H1 (cell line): ENCODE results near the gene PITRM1. TPM values are rescaled to one million over a fixed set of nuclear protein-coding genes. Genes with fewer than 3 reads are reported as not detected.

ENCODE experiments used
- CTCF ChIA-PET: fragments of 300-600 bp; sonication (Branson Sonifier 250); formaldehyde crosslinking; loops from one replicate; lab custom pipeline; 2021; ENCODE audit not compliant: partially characterized antibody; lab: Charles Lee
- POLR2A ChIA-PET: fragments of 300-600 bp; sonication (Branson Sonifier 250); formaldehyde crosslinking; loops from one replicate; lab custom pipeline; 2021; ENCODE audit warnings: inconsistent platforms; ENCODE audit not compliant: partially characterized antibody; lab: Charles Lee
- DNase-seq, 2 experiments: peaks; one replicate each; pipeline versions ENCODE4 v3.0.0 to v3.0.0-alpha.2; 2010 to 2022; ENCODE audit warnings: low spot score in 2 of 2, low read depth in 1 of 2, mixed read lengths in 1 of 2
- FAIRE-seq: peaks from 2 replicates; lab custom pipeline; 2011; peaks lifted over from hg19 to GRCh38; lab: Jason Lieb, UNC
- H2AFZ ChIP-seq: 2 replicates; pipeline ENCODE4 v1.8.1; 2012; ENCODE audit warnings: low read length, inconsistent platforms
- H2AK5ac ChIP-seq: 2 replicates; pipeline ENCODE4 v1.6.1; 2013; ENCODE audit warnings: low read depth, low read length
- H2BK120ac ChIP-seq: replicated peaks from 2 replicates; pipeline ENCODE3; 2013; ENCODE audit warnings: low read depth, low read length, inconsistent platforms
- H2BK12ac ChIP-seq: 2 replicates; pipeline ENCODE4 v1.6.1; 2013; ENCODE audit warnings: low read depth, low read length
- H2BK15ac ChIP-seq: 2 replicates; pipeline ENCODE4 v1.6.1; 2013; ENCODE audit warnings: low read length
- H2BK20ac ChIP-seq: 2 replicates; pipeline ENCODE4 v1.6.1; 2013; ENCODE audit warnings: low read length
- H2BK5ac ChIP-seq: 2 replicates; pipeline ENCODE4 v1.6.1; 2013; ENCODE audit warnings: low read depth, low read length
- H3K14ac ChIP-seq: 2 replicates; pipeline ENCODE4 v1.6.1; 2013; ENCODE audit warnings: inconsistent platforms; ENCODE audit not compliant: insufficient read length
- H3K18ac ChIP-seq: 2 replicates; pipeline ENCODE4 v1.6.1; 2013; ENCODE audit warnings: low read length; ENCODE audit errors: extremely low read depth
- H3K23ac ChIP-seq: 2 replicates; pipeline ENCODE4 v1.6.1; 2013; ENCODE audit warnings: inconsistent platforms; ENCODE audit not compliant: insufficient read length
- H3K23me2 ChIP-seq: 2 replicates; pipeline ENCODE4 v1.6.1; 2013; ENCODE audit warnings: low read depth, low read length
- H3K27ac ChIP-seq: 2 replicates; pipeline ENCODE4 v1.6.1; 2011; ENCODE audit warnings: low read depth, low read length, inconsistent platforms
- H3K27me3 ChIP-seq, 4 experiments: replicated peaks in 1 of 4; 1 replicate in 1 of 4; 2 replicates in 3 of 4; pipeline versions ENCODE4 v1.6.1 to v1.8.1; 2011 to 2013; ENCODE audit warnings: low read length in 3 of 4, mild to moderate bottlenecking in 3 of 4, inconsistent platforms in 2 of 4, mixed read lengths in 2 of 4, moderate library complexity in 1 of 4; ENCODE audit not compliant: control insufficient read depth in 3 of 4, insufficient read depth in 3 of 4; ENCODE audit errors: extremely low read depth in 1 of 4
- H3K36me3 ChIP-seq, 4 experiments: 2 replicates each; pipeline versions ENCODE4 v1.6.1 to v1.8.1; 2011 to 2013; ENCODE audit warnings: mild to moderate bottlenecking in 4 of 4, low read length in 3 of 4, moderate library complexity in 2 of 4, control low read depth in 1 of 4, inconsistent platforms in 1 of 4; ENCODE audit not compliant: insufficient read depth in 4 of 4, control insufficient read depth in 2 of 4
- H3K4ac ChIP-seq: replicated peaks from 2 replicates; pipeline ENCODE3; 2013; ENCODE audit warnings: low read length, low read depth, mixed read lengths, inconsistent platforms; ENCODE audit not compliant: insufficient read length
- H3K4me1 ChIP-seq, 4 experiments: replicated peaks in 1 of 4; 1 replicate in 1 of 4; 2 replicates in 3 of 4; pipeline versions ENCODE4 v1.6.1 to v1.8.1; 2011 to 2013; ENCODE audit warnings: low read length in 3 of 4, inconsistent platforms in 2 of 4, mixed read lengths in 1 of 4; ENCODE audit not compliant: insufficient read depth in 4 of 4, control insufficient read depth in 3 of 4
- H3K4me2 ChIP-seq, 2 experiments: 2 replicates each; pipeline versions ENCODE4 v1.6.1 to v1.8.1; 2011 to 2013; ENCODE audit warnings: low read depth in 2 of 2, low read length in 2 of 2, control low read depth in 1 of 2, inconsistent platforms in 1 of 2, mild to moderate bottlenecking in 1 of 2; ENCODE audit not compliant: insufficient read depth in 1 of 2
- H3K4me3 ChIP-seq, 4 experiments: fragments of 200-600, 300-600 bp in 1 of 4; sonication (generic), shearing (Covaris generic), sonication (Bioruptor Twin) in 1 of 4; 2 replicates each; pipeline versions ENCODE4 v1.5.1 to v1.8.1; 2011 to 2016; ENCODE audit warnings: low read length in 4 of 4, low read depth in 3 of 4, control low read depth in 2 of 4, inconsistent platforms in 2 of 4, mild to moderate bottlenecking in 2 of 4, mixed read lengths in 1 of 4, moderate library complexity in 1 of 4; ENCODE audit not compliant: insufficient read depth in 2 of 4; ENCODE audit errors: extremely low read depth in 1 of 4
- H3K56ac ChIP-seq: replicated peaks from 2 replicates; pipeline ENCODE3; 2013; ENCODE audit warnings: low read depth, mild to moderate bottlenecking, mixed read lengths, low read length, inconsistent platforms; ENCODE audit not compliant: insufficient read length
- H3K79me1 ChIP-seq: 2 replicates; pipeline ENCODE4 v1.6.1; 2013; ENCODE audit warnings: low read depth, low read length, control low read depth
- H3K79me2 ChIP-seq, 2 experiments: 2 replicates each; pipeline versions ENCODE4 v1.6.1 to v1.8.1; 2012 to 2013; ENCODE audit warnings: low read length in 2 of 2, mild to moderate bottlenecking in 2 of 2, inconsistent platforms in 1 of 2; ENCODE audit not compliant: insufficient read depth in 2 of 2, control insufficient read depth in 1 of 2
- H3K9ac ChIP-seq, 4 experiments: replicated peaks in 1 of 4; 1 replicate in 1 of 4; 2 replicates in 3 of 4; pipeline versions ENCODE4 v1.6.1 to v1.8.1; 2011 to 2013; ENCODE audit warnings: low read depth in 3 of 4, low read length in 3 of 4, control low read depth in 2 of 4, mild to moderate bottlenecking in 2 of 4, moderate library complexity in 2 of 4, inconsistent platforms in 1 of 4; ENCODE audit errors: extremely low read depth in 1 of 4
- H3K9me3 ChIP-seq, 2 experiments: 2 replicates each; pipeline versions ENCODE4 v1.6.1 to v1.8.1; 2012 to 2013; ENCODE audit warnings: mild to moderate bottlenecking in 2 of 2, moderate library complexity in 2 of 2, control low read depth in 1 of 2, inconsistent platforms in 1 of 2, low read depth in 1 of 2, low read length in 1 of 2, mixed read lengths in 1 of 2; ENCODE audit not compliant: insufficient read depth in 2 of 2
- H4K20me1 ChIP-seq, 2 experiments: replicated peaks in 1 of 2; 2 replicates each; pipeline versions ENCODE3 to v1.8.1; 2011 to 2013; ENCODE audit warnings: inconsistent platforms in 2 of 2, low read length in 2 of 2, mild to moderate bottlenecking in 1 of 2; ENCODE audit not compliant: insufficient read depth in 2 of 2, control insufficient read depth in 1 of 2
- H4K5ac ChIP-seq: 2 replicates; pipeline ENCODE4 v1.6.1; 2013; ENCODE audit warnings: low read length, low read depth, mixed read lengths, inconsistent platforms; ENCODE audit not compliant: insufficient read length
- H4K8ac ChIP-seq: 2 replicates; pipeline ENCODE4 v1.8.0; 2013; ENCODE audit warnings: mild to moderate bottlenecking, moderate library complexity, low read length, inconsistent platforms; ENCODE audit not compliant: insufficient read depth; ENCODE audit errors: extremely low read depth
- H4K91ac ChIP-seq: replicated peaks from 2 replicates; pipeline ENCODE3; 2013; ENCODE audit warnings: low read length, mixed read lengths, inconsistent platforms; ENCODE audit not compliant: insufficient read length
- CEBPB ChIP-seq: IDR thresholded peaks from 2 replicates; pipeline ENCODE4 v1.6.1; 2012; ENCODE audit warnings: low read depth, low read length
- CHD1 ChIP-seq: IDR thresholded peaks from 2 replicates; pipeline ENCODE4 v1.6.1; 2012; ENCODE audit warnings: low read depth, low read length, improper control_type of control experiment
- CREB1 ChIP-seq: IDR thresholded peaks from 2 replicates; pipeline ENCODE4 v1.6.1; 2012; ENCODE audit warnings: inconsistent platforms
- EP300 ChIP-seq, 2 experiments: IDR thresholded peaks; 1 replicate in 1 of 2; 2 replicates in 1 of 2; pipeline ENCODE4 v1.6.1; 2011 to 2012; ENCODE audit warnings: low read depth in 2 of 2, low read length in 2 of 2, mild to moderate bottlenecking in 2 of 2, borderline replicate concordance in 1 of 2, inconsistent platforms in 1 of 2, moderate library complexity in 1 of 2
- HDAC2 ChIP-seq, 2 experiments: fragments of 300-600 bp in 1 of 2; sonication (generic) in 1 of 2; IDR thresholded peaks; 2 replicates each; pipeline ENCODE4 v1.6.1; 2011 to 2012; ENCODE audit warnings: low read depth in 2 of 2, low read length in 2 of 2, mild to moderate bottlenecking in 2 of 2, moderate library complexity in 2 of 2, borderline replicate concordance in 1 of 2, inconsistent platforms in 1 of 2
- HDAC6 ChIP-seq: IDR thresholded peaks from one replicate; pipeline ENCODE4 v1.7.1; 2012; ENCODE audit warnings: low read depth, mild to moderate bottlenecking, inconsistent platforms, low read length, moderate library complexity
- JUND ChIP-seq: IDR thresholded peaks from 2 replicates; pipeline ENCODE4 v1.6.1; 2011; ENCODE audit warnings: mild to moderate bottlenecking, improper control_type of control experiment, low read length
- MAX ChIP-seq: IDR thresholded peaks from 2 replicates; pipeline ENCODE4 v1.6.1; 2012; ENCODE audit warnings: inconsistent platforms
- RBBP5 ChIP-seq: IDR thresholded peaks from 2 replicates; pipeline ENCODE4 v1.7.1; 2012; ENCODE audit warnings: low read depth, mild to moderate bottlenecking, inconsistent platforms, low read length, moderate library complexity, borderline replicate concordance
- SAP30 ChIP-seq: fragments of 300-600 bp; sonication (generic); IDR thresholded peaks from 2 replicates; pipeline ENCODE4 v1.7.1; 2012; ENCODE audit warnings: low read length, moderate library complexity, mild to moderate bottlenecking, inconsistent platforms; ENCODE audit not compliant: insufficient read depth, insufficient replicate concordance
- SRF ChIP-seq: IDR thresholded peaks from 2 replicates; pipeline ENCODE4 v1.6.1; 2011; ENCODE audit warnings: mild to moderate bottlenecking, low read depth, low read length, moderate library complexity
- TCF12 ChIP-seq: IDR thresholded peaks from 2 replicates; pipeline ENCODE4 v1.6.1; 2011; ENCODE audit warnings: low read depth, mild to moderate bottlenecking, low read length
- ZNF274 ChIP-seq: IDR thresholded peaks from 2 replicates; pipeline ENCODE4 v1.7.0; 2012; ENCODE audit warnings: low read length, borderline replicate concordance; ENCODE audit errors: extremely low read depth
- WGBS, 2 experiments: shearing (Covaris generic) in 1 of 2; methylation state at CpG; one replicate each; pipeline versions ENCODE4 v1.1.6 to v1.1.7; 2013 to 2015; ENCODE audit warnings: low lambda C conversion rate in 2 of 2, mixed read lengths in 2 of 2, inconsistent platforms in 1 of 2, low coverage in 1 of 2, missing lambda C conversion rate in 1 of 2; ENCODE audit not compliant: insufficient replicate concordance in 2 of 2, insufficient coverage in 1 of 2, insufficient read length in 1 of 2; ENCODE audit errors: extremely low coverage in 1 of 2, missing lambda C conversion rate in 1 of 2; 5-methylcytosine and 5-hydroxymethylcytosine counted together
- polyA plus RNA-seq, 7 experiments: library from polyadenylated mRNA; depleted of rRNA in 3 of 7; stranded (reverse) in 5 of 7; unstranded in 2 of 7; fragments of >200 nt in 5 of 7; fragments of 200-250 nt in 2 of 7; gene quantifications; 1 replicate in 5 of 7; 2 replicates in 1 of 7; 4 replicates in 1 of 7; pipeline versions ENCODE4 v1.2.1 to v1.2.3, GENCODE V29; 2011 to 2013; ENCODE audit warnings: missing spikeins in 2 of 7, mixed read lengths in 2 of 7
- total RNA-seq: library from RNA; stranded (reverse); fragmentation: NEBNext Ultra II Directional; extraction: Animal tissue kit (Norgen Biotek cat#: 25700); gene quantifications from 2 replicates; pipeline ENCODE4 v1.2.1, GENCODE V29; 2021

The PITRM1 gene
- total and polyA plus RNA-seq, 2 of the 8 experiments (the other 6 are each of a cell fraction or from before 2014, with no cell fraction given): 18.6 to 31.5 TPM

- no peak overlapping the region for H2BK5ac ChIP-seq
- no peak overlapping the region for H2BK20ac ChIP-seq
- H4K8ac ChIP-seq: no peak overlapping the region
- H3K4me1 ChIP-seq: no peaks in the 10 kb centered on the region
- H3K9ac ChIP-seq: no peak overlapping the region
- no peak overlapping the region for H2AFZ ChIP-seq
- H3K14ac ChIP-seq: no peak overlapping the region
- no peaks in the 10 kb centered on the region for H3K23me2 ChIP-seq
- no peaks in the 10 kb centered on the region for H3K79me1 ChIP-seq
- peaks cover 2 to 34% (median 15%) of the 10 kb centered on the region in 4 experiments; a peak in 5 of 8 replicates for H3K36me3 ChIP-seq
- 94 to 100% methylated on average over 2 to 19 of the region's 19 CpGs for WGBS, 2 experiments
- no peak overlapping the region for H3K56ac ChIP-seq
- H3K4me2 ChIP-seq: no peak overlapping the region
- DNase-seq: no peak
- no peak overlapping the region for H3K23ac ChIP-seq
- H2BK12ac ChIP-seq: no peak overlapping the region
- H3K18ac ChIP-seq: no peak overlapping the region
- H2AK5ac ChIP-seq: no peak overlapping the region
- no peak overlapping the region for H2BK15ac ChIP-seq
- no peak overlapping the region for H4K5ac ChIP-seq
- ChIA-PET CTCF (interaction anchor here (0.9 kb wide), 1 partner anchor 19 kb away, joined by 4 read pairs; no protein-coding TSS in a partner anchor), POLR2A (interaction anchor here (1.5 kb wide), 1 partner anchor 9 kb away, joined by 5 read pairs; no protein-coding TSS in a partner anchor)
- H4K20me1 ChIP-seq: peaks cover 0 to 2% of the 10 kb centered on the region in 2 experiments
- no peak overlapping the region for H3K4ac ChIP-seq
- FAIRE-seq: no peak
- H2BK120ac ChIP-seq: no peak overlapping the region
- no peak overlapping the region for H3K4me3 ChIP-seq
- H4K91ac ChIP-seq: no peak overlapping the region
- no peaks in the 10 kb centered on the region for H3K9me3 ChIP-seq
- H3K27ac ChIP-seq: no peak overlapping the region
- H3K27me3 ChIP-seq: no peaks in the 10 kb centered on the region
- H3K79me2 ChIP-seq: no peaks in the 10 kb centered on the region
- TF ChIP-seq EP300 (IDR thresholded peaks at IDR 0.05; ENCODE audit: borderline replicate concordance in 1 of 2, low read depth in 2 of 2, low read length in 2 of 2) (no peak), HDAC6 (no peak), JUND (no peak), CEBPB (no peak), HDAC2 (IDR thresholded peaks at IDR 0.05; ENCODE audit: borderline replicate concordance in 1 of 2, low read depth in 2 of 2, low read length in 2 of 2) (no peak), CHD1 (no peak), TCF12 (no peak), SAP30 (no peak), SRF (no peak), RBBP5 (no peak), ZNF274 (no peak), MAX (no peak), CREB1 (no peak)
Measured at GRCh38 chr10:3143791-3144434, 28.7 kb downstream of the PITRM1 start.
